ENCODE data around the gene DNHD1. TPM values are rescaled to one million over a fixed set of nuclear protein-coding genes. Genes with fewer than 3 reads are reported as not detected.

The DNHD1 gene
- total RNA-seq, 4 donors from 2014 or later: 1.3 to 11.8 (median 7.7) TPM

DNA sequence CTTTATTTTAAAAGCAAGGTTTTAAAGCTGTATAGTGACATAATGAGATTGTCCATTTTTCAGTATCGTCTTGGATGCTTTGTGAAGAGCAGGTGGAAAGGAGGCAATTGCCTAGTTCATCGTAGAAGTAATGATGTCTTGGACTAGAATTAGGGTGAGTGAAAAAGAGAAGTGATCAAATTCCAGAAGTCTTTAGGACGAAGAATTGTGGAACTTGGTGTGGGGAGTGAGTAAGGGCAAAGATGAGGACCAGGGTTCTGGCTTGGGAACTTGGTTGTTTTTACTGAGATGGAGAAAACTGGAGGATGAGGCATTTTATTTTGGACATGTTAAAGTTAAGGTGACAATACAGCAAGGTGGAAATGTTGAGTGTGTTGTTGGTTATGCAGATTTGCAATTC is 107.7 kb downstream of the DNHD1 start:
- Histone ChIP-seq H3K4me1 (peaks cover 22 to 89% (median 57%) of the 10 kb centered on the region in 3 donors), H3K27me3 (no peaks in the 10 kb centered on the region), H3K27ac (peak overlapping the region; percentile 90 to 99 (median 96)), H3K9me3 (no peaks in the 10 kb centered on the region), H3K36me3 (peaks cover 25 to 48% (median 37%) of the 10 kb centered on the region in 3 donors), H3K4me3 (peak overlapping the region; percentile 81 to 92 (median 86))
- DNase-seq: no peak
- intact Hi-C loops (cut with DNase I): loop anchor here (5.0 kb wide), 1 partner anchor 78 kb away; the partner anchor contains the start of gene MRPL17
- WGBS, 2 donors: 31 to 37% methylated on average over 3 of the region's 3 CpGs
- TF ChIP-seq, protein P1, sequence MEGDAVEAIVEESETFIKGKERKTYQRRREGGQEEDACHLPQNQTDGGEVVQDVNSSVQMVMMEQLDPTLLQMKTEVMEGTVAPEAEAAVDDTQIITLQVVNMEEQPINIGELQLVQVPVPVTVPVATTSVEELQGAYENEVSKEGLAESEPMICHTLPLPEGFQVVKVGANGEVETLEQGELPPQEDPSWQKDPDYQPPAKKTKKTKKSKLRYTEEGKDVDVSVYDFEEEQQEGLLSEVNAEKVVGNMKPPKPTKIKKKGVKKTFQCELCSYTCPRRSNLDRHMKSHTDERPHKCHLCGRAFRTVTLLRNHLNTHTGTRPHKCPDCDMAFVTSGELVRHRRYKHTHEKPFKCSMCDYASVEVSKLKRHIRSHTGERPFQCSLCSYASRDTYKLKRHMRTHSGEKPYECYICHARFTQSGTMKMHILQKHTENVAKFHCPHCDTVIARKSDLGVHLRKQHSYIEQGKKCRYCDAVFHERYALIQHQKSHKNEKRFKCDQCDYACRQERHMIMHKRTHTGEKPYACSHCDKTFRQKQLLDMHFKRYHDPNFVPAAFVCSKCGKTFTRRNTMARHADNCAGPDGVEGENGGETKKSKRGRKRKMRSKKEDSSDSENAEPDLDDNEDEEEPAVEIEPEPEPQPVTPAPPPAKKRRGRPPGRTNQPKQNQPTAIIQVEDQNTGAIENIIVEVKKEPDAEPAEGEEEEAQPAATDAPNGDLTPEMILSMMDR (IDR thresholded peaks at IDR 0.05): no peak
- no peak for TF ChIP-seq POLR2A (IDR thresholded peaks at IDR 0.05)

DNA sequence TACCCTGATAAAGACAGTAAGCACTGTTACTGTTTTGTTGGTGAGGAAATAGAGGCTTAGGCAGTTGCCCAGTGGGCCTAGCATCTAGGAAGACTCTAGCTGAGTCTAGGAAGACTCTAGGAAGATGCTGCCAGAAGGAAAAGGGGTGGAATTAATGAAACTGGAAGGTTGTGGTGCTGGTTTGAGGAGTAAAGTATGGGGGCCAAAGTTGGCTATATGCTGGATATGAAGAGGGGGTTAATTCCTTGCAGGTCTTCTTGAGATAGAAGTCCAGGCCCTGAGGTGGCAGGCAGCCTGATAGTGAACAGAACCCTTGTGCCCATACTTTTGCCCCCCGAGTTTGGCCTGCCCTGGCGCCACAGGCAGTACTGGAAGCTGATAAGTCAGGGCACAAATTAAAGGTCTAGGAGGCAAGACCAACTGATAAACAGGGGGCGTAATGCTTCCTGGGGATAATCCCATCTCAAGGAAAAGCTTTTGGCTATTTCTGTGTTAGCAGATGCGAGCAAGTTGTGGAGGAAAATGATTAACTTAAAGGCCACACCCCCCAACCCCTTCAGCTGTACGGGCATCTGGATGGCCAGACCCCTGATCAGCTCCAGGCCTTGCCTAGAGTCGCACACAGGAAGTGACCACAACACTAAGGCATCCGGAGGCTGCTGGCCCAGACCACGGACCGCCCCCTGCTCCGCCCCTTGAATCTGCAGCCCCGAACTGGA is 109.5 kb downstream of the DNHD1 start:
- TF ChIP-seq POLR2A (IDR thresholded peaks at IDR 0.05): peak in 2 of 4 donors; percentile 75 to 78
- TF ChIP-seq, protein P1 (IDR thresholded peaks at IDR 0.05): no peak
- intact Hi-C loops (cut with DNase I): no loop called here
- Histone ChIP-seq H3K9me3 (no peaks in the 10 kb centered on the region), H3K4me1 (peaks cover 27 to 89% (median 59%) of the 10 kb centered on the region in 3 donors), H3K27ac (peak overlapping the region; percentile 90 to 99 (median 96)), H3K27me3 (no peaks in the 10 kb centered on the region), H3K36me3 (peaks cover 29 to 43% (median 29%) of the 10 kb centered on the region in 3 donors), H3K4me3 (peak overlapping the region in 3 of 4 donors; percentile 10 to 92 (median 88))
- 6 to 18% methylated on average over 8 to 11 of the region's 11 CpGs for WGBS, 2 donors
- no peak for DNase-seq

DNA sequence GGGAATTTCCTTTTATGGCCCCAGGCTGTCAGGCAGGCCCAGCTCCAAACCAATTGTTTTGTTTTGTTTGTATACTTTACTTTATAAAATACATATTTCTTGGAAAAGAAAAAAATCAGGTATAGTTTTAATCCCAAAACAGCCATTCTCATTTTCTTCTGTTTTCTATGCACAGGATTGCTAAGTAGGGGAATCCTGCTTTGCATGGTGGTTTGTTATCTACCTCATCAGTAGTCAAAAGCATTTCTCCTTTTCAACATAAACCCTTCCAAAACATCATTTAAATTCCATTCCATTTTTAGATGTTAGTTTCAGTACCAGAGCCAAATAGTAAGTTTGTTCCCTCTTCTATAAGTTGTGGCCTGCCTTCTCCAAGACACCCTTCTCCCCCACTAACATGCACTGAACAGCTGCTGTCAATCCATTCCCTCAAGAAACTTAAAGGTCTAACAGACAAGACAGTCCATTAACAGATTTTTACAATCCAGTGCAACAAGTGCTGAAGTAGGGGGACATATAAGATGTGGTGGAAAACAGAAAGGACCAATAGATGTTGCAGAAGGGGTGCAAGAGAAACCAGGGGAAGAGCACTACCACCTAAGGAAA is 110.2 kb downstream of the DNHD1 start:
- Histone ChIP-seq H3K27ac (peak overlapping the region; percentile 90 to 99 (median 96)), H3K9me3 (no peaks in the 10 kb centered on the region), H3K27me3 (no peaks in the 10 kb centered on the region), H3K36me3 (peaks cover 29 to 38% (median 29%) of the 10 kb centered on the region in 3 donors), H3K4me3 (peak overlapping the region in 2 of 4 donors; percentile 10 to 88), H3K4me1 (peaks cover 21 to 83% (median 53%) of the 10 kb centered on the region in 3 donors)
- DNase-seq: no peak
- intact Hi-C loops (cut with DNase I): no loop called here
- no peak for TF ChIP-seq POLR2A (IDR thresholded peaks at IDR 0.05)
- TF ChIP-seq, protein P1 (IDR thresholded peaks at IDR 0.05): no peak

DNA sequence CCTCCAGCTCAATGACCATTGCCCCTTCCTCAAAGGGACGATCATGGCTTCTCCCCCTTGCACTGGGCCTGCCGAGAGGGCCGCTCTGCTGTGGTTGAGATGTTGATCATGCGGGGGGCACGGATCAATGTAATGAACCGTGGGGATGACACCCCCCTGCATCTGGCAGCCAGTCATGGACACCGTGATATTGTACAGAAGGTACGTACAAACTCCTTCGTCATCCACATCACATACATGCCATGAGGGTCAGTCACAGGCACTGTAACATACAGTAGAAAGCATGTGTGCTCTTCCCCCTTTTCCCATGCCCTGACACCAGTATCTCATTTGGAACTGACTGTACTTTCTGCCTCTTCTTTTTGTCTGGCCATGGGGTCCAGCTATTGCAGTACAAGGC is 110.9 kb downstream of the DNHD1 start:
- Histone ChIP-seq H3K4me1 (peaks cover 16 to 81% (median 53%) of the 10 kb centered on the region in 3 donors), H3K4me3 (peak overlapping the region in 1 of 4 donors; percentile 88), H3K27me3 (no peaks in the 10 kb centered on the region), H3K27ac (peak overlapping the region; percentile 90 to 99 (median 96)), H3K9me3 (no peaks in the 10 kb centered on the region), H3K36me3 (peaks cover 29 to 38% (median 29%) of the 10 kb centered on the region in 3 donors)
- no peak for DNase-seq
- WGBS, 2 donors: 63 to 91% methylated on average over 2 to 9 of the region's 9 CpGs
- TF ChIP-seq, protein P1 (IDR thresholded peaks at IDR 0.05): no peak
- no peak for TF ChIP-seq POLR2A (IDR thresholded peaks at IDR 0.05)
- intact Hi-C loops (cut with DNase I): no loop called here
